Dedifferentiated amniotic fluid mesenchymal stem cell (primary cell): ENCODE results near the gene SYT17.
"Not testable (repeated sequence)": the region's sequence is repeated elsewhere in the genome, so short reads cannot be mapped to it uniquely, and the experiment has no call there.

Source experiments
- DNase-seq: peaks from one replicate; pipeline ENCODE4 v3.0.0-alpha.2; 2016; ENCODE audit errors: extremely low spot score

Gene SYT17

DNA sequence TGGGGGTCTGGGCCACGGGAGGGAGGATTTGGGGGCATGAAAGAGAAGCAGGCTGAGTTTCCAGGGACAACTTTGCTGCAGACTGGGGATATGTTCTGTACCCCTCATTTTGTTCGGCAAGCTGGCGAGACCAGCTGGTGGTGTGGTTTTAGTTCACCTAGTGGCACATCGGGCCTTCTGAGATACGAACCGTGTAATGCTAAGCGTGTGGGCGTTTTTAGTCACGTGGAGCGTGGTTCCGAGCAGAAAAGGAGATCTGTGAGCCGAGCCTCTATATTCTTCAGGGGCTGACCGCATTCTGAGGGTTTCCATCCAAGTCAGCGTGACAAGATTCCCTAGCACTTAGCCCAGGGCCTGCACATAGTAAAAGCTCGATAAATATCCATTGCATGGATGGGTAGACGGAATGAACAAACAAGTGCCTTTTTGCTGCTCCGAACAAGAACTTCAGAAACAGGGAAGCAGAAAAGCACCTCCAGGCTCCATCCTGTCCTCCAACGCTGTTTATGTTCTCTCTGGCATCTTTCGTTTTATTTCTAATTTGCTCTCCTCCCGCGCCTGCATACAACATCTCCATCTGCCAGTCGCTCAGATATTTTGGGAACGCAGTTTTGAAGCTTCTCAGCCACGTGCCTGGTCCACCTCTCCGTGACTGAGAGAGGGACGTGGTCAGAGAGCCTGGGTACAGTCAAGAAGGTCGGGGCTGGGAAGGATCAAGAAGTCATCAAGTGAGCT lies 5.8 kb downstream of the SYT17 start:
- no peak for DNase-seq

DNA sequence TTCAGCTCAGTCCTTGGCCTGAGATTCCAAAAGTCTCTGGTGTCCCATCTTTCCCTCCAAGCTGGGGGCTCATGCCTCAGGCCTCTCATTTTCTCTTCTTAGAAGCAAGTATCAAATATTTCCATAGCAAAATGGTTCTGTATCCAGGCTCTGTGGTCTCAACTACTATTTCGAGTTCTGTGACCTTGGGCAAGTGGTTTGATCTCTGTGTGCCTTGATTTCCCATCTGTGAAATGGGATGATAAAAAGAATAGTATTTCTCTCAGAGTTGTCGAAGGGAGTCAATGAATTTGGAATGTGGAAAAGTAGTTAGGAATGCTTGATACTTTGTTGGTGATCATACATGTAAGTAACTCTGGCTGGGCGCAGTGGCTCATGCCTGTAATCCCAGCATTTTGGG lies 6.4 kb downstream of the SYT17 start:
- DNase-seq = no peak

DNA sequence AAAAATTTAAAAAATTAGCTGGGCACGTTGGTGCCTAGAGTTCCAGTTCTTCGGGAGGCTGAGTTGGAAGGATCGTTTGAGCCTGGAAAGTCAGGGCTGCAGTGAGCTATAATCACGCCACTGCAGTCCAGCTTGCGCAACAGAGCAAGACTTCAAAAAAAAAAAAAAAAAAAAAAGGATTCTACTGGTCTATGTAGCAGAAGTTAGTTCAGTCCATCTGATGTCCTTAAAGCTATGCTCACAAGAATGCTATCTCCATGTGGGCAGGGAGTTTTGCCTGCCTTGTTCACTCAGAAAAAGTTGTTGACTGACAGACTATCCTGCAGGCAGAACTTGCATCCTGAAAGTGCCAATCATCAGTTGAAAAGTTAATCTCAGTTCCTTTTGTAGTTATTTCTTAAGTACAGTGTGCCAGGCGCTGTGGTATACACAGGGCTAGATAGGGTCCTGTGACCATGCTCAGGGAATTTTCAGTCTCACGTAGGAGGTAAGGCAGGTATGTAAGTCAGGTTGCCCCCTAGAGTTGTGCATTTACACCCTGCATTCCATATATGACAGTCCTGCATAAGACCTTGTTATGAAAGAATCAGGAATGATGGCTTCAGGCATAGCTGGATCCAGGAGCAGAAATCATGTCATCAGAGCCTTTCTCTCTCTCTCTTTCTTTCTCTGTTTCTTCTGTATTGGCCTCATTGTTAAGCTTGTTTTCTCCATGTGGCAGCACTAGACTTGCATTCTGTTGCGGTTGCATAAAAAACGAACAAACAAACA lies 7.6 kb downstream of the SYT17 start:
- no peak for DNase-seq

DNA sequence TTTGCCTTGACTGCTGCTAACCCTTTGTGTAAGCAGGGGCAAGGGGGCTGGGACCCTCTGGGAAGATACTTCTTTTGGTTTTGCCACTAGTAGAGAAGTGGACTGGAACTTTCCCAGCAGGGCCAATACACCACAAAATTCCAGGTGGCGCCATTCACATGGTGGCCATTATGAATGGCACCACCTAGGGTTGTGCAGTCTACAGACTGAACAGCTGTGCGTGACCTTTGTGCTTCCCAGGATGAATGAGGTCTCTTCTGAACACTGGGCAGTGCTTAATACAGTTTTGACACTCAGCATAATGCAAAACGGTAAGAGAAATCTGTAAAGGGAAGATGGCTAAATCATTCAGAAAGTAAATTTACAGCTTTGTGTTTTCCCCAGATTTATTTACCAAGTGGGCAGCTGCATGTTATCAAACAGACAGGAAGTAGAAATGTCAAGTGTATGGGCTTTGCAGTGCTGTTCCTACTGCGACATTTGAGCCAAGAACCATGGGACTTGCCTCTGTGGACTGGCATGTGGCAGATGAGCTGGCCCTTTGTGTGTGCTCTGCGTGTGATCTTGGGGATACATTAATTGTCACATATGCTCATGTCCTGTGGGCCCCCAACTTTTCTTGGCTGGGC lies 9.2 kb downstream of the SYT17 start:
- DNase-seq = no peak

DNA sequence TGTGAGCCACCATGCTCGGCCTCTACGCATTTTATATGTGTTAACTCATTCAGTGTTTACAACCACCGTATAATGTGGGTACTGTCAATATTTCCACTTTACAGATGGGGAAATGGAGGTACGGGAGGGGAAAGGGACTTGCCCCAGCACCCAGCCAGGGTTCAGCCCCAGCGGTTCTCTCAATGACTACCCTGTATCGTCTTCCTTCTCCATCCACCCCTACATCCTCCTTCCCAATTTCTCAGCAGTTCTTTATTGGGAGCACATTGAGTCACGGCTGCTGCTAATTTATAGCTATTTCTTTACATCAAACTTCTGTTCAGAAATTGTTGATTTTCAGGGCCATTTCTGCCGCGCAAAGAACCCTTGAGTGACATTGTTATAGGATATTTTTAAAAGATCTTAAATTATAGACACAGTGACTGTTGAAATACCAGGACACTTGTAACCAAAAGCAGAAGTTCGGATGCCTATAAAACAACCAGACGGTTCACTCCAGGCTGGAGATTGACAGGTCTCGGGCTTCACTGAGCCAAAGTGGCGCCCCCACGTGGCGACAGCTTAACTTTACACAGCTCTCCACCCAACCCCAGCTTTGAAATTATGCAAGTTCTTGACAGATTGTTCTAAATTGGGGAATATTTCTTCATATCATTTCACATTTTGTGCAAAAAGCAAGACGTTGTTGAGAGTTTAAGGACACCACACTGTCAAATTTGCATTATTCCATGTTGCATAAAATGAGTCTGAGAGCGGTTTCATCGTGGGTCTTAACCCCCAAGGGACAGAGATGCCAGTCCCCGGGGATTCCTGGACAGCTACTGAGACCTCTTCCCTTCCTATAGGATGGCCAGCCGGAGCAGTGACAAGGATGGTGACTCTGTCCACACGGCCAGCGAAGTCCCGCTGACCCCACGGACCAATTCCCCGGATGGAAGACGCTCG lies 11.8 kb downstream of the SYT17 start:
- DNase-seq = peak; percentile 37

DNA sequence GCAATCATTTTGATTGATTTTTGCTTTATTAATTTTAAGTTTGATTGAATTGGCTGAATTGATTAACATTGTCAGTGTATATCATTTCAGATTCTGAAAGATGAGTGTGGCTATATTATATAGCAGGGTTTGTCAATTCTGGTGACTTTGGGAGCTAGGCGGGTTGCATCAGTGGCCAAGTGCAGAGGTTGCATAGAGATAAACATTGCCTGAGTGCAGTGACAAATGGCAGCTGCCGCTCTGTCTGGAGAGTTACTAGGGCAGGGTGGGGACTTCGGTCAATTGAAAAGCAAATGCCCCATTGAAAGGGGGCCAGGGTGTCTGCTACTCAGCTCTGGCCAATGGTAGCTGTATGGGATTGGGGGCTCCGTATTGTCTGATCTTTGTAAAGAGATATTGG lies 12.7 kb downstream of the SYT17 start:
- no peak for DNase-seq

DNA sequence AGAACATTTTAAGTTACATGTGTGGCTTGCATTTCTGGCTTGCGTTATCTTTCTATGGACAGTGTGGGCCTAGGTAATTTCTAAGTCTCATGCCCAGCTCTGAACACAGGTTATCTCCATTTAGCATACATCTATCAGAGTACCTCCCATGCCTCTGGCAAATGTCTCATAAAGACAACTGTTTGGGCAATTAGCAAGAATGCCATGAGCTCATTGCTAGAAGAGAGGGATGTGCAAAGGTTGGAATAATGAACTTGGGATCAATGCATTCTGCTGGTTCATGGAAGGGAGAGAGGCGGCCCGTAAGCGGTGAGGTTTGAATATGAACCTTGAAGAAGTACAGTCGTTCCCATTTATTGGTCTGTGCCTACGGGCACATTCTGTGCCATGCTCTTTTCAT lies 14.4 kb downstream of the SYT17 start:
- no peak for DNase-seq

DNA sequence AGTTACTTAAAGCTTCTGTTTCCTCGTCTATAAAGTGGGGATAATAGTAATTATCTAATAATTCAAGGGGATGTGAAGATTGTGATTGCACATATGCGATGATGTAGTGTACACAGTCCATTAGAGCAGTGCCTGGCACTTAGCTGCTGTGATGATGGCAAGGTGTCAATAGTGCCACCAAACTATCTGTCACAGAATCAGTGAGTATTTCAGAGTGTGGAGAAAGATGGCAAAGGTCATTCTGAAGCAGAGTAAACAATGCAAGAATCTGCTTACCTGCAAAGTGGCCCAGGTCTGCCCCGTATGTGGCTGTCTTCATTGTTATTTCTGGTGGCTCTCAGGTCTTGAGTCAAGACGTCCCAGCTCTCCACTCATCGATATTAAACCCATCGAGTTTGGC lies 15.1 kb downstream of the SYT17 start:
- no peak for DNase-seq

DNA sequence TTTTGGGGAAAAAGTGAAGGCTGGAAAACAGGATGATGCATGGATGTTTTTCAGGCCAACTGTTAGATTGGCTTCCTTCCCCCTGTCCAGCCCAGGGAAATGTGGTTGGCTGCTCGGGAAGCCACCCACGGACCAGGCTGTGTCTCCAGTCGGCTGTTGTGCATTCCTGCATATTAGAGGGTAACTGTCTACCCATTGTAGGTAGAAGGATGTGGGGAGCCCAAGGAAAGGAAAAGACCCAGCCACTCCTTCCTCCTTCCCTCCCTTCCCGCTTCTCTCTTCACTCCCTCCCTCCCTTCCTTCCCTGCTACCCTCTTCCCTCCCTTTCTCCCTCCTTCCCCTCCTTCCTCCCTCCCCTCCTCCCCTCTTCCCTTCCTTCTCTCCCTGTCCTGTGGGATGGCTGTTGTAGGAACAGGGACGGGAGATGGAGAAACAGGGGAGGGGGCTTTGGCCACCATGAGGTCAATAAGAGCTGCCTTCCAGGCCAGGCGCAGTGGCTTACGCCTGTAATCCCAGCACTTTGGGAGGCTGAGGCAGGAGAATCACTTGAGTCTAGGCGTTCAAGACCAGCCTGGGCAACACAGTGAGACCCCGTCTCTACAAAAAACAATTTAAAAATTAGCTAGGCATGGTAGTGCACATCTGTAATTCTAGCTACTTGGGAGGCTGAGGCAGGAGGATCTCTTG lies 16.9 kb downstream of the SYT17 start:
- no peak for DNase-seq

DNA sequence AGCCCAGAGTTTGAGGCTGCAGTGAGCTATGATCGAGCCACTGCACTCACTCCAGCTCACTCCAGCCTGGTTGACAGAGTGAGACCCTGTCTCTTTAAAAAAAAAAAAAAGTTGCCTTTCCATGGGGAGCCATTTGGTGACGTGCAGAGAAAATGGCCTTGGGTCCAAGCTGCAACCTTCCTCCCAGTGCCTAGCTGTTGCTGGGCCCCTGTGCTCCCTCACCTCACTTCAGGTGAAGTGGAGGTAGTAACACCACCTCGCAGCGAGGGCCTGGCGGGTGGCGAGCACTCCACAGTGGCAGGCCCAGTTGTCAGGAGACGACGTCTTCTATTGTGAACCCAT lies 17.4 kb downstream of the SYT17 start:
- DNase-seq = no peak

DNA sequence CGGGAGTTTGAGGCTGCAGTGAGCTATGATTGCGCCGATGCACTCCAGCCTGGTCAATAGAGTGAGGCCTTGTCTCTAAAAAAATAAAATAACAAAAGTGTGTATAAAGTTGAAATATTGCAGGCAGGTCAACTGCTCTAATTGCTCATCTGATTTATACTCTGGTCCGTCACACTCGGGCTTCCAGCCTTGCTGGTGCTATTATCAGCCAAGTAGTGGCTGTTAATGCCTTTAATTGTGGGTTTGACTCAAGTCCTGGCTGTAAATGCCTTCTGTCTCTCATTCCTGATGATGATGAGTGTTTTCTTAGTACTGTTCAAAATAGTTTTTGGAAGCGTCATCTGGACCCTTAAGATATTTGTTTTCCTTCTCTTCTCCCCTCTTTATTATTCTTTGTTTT lies 18.4 kb downstream of the SYT17 start:
- DNase-seq = no peak

DNA sequence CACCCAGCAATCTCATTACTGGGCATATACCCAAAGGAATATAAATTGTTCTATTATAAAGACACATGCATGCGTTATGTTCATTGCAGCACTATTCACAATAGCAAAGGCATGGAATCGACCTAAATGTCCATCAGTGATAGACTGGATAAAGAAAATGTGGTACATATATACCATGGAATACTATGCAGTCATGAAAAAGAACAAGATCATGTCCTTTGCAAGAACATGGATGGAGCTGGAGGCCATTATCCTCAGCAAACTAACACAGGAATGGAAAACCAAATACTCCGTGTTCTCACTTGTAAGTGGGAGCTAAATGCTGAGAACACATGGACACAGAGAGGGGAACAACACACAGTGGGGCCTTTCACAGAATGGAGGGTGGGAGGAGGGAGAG lies 19.9 kb downstream of the SYT17 start:
- DNase-seq = not testable (repeated sequence)

DNA sequence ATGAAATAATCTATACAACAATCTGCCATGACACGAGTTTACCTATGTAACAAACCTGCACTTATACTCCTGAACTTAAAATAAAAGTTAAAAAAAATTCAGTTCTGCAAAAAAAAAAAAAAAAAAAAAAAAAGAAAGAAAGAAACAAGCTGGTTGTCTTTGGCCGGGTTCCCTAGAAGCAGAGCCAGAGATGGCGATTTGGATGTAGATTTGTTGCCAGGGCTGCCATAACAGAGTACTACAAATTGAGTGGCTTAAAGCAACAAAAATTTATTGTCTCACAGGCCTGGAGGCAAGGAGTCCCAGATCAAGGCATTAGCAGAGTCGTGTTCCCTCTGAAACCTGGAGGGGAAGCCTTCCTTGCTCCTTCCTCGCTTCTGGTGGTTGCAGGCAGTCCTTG lies 20.4 kb downstream of the SYT17 start:
- no peak for DNase-seq

DNA sequence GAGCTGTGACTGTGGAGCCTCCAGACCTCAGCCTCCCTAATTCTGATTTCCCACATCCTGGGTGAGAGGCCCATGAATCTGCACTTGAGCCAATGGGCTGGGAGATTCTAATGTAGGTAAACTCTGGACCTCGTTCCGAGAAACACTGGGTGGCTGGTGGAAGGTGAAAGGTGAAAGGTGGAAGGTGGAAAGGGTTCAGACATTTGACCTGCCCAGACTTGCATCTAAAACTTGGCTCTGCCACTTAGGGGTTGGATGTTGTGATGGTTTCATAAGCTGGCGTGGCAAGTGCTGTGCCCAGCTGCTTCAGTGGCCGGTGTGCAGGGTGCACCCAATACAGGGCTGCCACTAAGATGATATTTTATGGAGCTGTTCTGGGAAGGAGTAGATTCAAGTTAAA lies 24.8 kb downstream of the SYT17 start:
- no peak for DNase-seq

DNA sequence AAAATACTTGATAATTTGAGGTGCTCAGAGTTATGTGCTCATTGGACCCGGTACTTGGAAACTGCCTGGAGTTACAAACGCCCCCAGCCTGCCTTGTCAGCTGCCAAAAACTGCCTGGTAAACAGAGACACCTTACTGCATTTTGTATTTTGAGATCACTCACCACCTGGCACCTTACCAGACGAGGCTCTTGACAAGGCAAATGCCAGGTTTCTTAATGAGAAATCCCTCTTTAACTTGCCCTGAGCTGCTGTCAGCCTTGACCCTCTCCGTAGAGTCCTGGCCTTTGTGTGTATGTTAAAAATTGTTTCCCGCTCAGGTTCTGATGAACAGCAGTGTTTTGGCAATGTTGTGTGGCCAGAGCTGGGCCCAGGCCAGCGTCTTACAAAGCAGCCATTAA lies 28.8 kb downstream of the SYT17 start:
- DNase-seq = no peak

DNA sequence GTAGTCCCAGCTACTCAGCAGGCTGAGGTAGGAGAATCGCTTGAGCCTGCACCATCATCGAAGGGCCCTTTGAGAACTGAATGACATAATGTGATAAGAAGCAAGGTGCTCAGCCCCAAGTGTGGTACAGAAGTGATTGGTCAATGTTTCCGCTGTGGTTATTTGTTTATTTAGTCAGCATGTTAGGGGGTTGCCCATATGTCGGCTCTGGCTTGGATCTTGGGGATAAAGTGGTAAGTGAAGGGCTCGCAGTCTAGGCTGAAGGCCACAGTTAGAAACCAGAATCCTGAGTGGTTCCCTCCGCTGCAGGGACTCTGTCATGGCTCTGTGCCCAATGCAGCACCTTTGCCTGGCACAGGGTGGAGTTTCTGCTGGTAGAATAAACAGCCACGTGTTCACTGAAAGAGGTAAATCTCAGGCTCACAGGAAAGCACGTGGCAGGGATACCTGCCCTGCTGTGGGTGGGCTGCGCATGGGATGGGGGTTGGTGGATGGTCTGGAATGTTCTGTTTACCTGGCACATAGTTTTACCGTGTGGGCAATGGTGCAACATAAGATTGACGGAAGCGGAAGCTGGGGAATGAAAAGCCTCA lies 35.4 kb downstream of the SYT17 start:
- no peak for DNase-seq

DNA sequence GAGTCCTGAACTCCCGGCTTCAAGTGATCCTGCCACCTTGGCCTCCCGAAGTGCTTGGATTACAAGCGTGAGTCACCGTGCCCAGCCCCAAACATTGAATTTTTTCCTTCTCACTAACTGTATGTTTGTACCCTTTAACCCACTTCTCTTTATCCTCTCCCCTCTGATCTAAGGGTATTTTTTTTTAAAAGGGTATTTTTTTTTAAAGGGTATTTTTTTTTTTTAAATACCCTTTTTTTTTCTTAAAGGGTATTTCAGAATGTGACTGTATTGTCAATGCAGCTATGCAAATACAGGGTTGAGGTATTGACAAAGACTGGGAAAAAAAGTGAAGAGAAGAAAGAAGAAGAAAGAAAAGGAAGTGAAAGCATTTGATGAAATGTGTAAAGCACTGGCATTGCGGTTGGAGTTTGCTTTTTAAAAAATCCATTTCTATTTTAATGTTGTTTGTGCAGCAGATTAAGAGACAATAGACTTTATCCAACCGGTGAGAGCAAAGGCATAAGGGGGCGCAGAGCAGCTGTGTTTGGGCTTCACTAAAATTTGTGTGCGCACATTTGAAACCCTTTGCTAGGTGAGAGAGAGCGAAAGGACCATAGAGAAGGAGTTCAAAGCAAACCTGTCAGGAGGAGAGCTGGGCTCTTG lies 42.4 kb downstream of the SYT17 start:
- no peak for DNase-seq

DNA sequence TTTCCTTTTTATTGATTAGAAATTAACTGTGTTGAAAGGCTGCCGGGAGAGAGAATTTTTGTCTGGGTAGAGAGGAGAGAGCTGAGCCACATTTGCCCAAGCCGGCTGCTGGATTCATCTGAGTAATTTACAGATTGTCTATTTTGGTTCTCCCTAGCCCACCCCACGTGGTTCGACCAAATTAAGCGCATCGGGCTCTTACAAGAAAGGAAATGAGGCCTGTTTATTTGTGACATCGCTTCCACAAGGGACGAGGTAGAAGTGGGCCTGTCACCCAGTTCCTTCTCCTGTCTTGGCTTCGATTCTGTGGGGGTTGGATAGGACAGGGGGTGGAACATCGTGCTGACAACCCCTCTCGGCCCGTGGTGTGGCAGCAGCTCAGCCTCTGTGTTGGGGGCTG lies 42.9 kb downstream of the SYT17 start:
- DNase-seq = no peak

DNA sequence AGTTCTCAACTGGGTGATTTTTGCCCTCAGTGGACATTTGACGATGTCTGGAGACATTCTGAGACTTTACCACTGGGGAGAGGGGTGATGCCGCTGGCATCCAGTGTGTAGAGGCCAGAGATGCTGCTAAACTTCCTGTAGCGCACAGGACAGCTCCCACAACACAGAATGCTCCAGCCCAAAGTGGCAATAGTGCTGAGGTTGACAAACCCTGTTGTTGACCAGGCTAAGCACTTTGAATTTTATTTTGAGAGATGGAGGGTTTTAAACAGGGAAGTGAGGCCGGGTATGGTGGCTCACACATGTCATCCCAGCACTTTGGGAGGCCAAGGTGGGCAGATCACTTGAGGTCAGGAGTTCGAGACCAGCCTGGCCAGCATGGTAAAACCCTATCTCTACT lies 44.0 kb downstream of the SYT17 start:
- DNase-seq = no peak

DNA sequence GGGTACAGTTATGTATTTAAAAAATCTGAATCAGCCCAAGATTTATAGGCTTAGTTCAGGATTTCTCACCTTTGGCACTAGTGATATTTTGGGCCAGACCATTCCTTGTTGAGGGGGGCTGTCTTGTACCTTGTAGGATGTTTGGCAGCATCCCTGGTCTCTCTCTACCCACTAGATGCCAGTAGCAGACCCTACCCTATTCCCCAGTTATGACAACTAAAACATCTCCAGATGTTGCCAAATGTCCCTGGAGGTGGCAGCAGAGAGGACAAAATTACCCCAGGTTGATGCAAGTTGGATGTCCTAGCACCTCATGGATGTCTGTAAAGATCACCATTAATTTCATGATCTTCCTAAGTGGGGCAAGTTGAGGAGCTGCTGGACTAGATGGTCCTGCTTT lies 45.8 kb downstream of the SYT17 start:
- no peak for DNase-seq

DNA sequence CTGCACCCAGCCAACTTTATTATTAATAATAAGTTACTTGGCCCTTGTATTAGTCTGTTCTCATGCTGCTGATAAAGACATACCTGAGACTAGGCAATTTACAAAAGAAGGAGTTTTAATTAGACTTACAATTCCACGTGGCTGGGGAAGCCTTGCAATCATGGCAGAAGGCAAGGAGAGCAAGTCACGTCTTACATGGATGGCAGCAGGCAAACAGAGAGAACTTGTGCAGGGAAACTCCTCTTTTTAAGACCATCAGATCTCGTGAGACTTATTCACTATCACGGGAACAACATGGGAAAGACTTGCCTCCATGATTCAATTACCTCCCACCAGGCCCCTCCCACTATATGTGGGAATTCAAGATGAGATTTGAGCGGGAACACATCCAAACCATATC lies 47.7 kb downstream of the SYT17 start:
- no peak for DNase-seq
